Activated CD8-positive, alpha-beta memory T cell treated with anti-CD3 and anti-CD28 coated beads for 24 hours (primary cell): Measurements from ENCODE around the gene MRPL55.
A peak's percentile ranks its signal among the peaks of the same experiment; 100 is the strongest.

Source experiments
- DNase-seq: peaks from one replicate; pipeline ENCODE4 v3.0.0-alpha.2; 2020

MRPL55 gene

GRCh38 chr1:228098323-228098931 lies 10.7 kb downstream of the MRPL55 start:
- peak; percentile 54 for DNase-seq

GRCh38 chr1:228097333-228098081 lies 11.6 kb downstream of the MRPL55 start:
- peak; percentile 55 for DNase-seq

- peak; percentile 54 for DNase-seq
These were observed 12.4 kb downstream of the MRPL55 start for GRCh38 chr1:228096416-228097332.

DNA sequence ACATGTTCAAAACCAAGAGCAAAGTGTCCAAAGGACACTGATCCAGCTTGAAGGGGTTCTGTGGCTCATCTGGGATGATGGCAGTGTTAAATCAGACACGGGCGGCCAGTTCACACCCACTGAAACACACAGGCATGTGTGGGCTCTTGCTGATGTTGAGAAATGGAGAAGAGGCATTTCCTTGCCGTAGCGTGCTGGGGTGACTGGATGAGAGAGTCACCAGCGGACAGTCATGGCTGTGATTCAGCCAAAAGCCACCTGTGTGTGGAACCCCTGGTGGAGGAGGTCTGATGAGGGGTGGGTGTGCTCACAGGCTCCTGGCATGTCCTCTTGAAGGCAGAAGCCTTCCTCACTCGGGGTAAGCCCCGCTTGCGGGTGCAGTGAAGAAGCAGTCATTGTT lies 13.2 kb downstream of the MRPL55 start:
- DNase-seq = no peak

- peak; percentile 45 for DNase-seq
These were observed 13.9 kb downstream of the MRPL55 start for GRCh38 chr1:228095161-228095560.

DNA sequence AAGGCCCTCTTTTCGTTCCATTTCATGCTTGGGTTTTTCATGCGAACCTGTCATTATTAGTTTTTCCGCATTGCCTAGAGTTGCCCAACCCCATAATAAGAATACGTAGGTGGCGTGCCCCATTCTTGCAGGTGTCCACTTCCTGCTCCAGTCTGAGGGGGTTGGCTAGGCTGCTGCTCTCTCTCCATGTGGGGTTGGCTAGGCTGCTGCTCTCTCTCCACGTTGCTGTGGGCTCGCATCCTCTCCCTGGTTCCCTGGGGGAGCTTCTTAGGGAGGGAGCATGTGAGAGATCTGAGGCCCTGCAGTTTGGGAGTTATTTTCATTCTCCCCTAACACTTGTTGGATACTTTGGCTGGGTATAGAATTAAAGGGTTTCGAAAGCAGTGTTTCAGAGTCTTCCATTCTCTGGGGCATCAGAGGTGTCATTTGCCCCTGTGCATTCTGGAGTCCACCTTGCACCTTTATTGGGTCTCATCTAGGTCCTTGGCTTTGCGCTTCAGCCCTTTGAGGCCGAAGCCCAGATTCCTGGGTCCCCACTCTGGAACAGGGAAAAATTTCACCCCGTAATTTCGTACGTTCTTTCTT lies 14.6 kb downstream of the MRPL55 start:
- DNase-seq = no peak

DNA sequence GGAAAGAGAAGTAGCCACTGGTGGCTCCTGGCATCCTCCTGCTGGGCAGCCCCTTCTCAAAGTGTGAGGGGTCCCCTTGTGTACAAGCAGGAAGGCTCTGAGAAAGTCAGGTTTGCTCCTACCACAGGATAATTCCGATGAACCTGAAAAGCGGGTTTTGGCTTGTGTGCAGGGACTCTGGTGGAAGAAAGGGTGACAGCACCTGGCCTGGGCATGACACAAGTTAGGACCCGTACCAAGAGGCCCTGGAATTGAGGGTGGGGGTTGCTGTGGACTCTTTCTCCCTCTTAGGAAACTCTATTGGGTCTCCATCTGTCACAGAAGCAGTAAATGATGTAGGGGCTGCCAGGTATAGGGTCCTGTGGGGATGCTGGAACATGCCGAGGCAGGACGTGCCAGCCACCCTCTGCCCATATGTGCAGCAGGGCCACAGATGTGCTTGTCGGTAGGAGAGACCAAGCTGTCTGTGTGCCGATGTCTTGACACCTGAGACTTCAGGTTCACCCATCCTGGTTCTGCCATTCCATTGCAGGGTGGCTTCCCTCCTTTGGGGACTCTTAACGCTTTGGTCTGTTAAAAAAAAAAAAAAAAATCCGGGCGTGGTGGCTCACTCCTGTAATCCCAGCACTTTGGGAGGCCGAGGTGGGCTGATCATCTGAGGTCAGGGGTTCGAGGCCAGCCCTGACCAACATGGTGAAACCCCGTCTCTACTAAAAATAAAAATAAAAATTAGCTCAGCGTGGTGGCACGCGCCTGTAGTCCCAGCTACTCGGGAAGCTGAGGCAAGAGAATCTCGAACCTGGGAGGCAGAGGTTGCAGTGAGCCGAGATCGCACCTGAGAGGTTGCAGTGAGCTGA lies 15.8 kb downstream of the MRPL55 start:
- DNase-seq = peak; percentile 51

GRCh38 chr1:228092342-228093049 lies 16.6 kb downstream of the MRPL55 start:
- DNase-seq = no peak

- no peak for DNase-seq
These were observed 18.0 kb downstream of the MRPL55 start for GRCh38 chr1:228091084-228091483.

DNA sequence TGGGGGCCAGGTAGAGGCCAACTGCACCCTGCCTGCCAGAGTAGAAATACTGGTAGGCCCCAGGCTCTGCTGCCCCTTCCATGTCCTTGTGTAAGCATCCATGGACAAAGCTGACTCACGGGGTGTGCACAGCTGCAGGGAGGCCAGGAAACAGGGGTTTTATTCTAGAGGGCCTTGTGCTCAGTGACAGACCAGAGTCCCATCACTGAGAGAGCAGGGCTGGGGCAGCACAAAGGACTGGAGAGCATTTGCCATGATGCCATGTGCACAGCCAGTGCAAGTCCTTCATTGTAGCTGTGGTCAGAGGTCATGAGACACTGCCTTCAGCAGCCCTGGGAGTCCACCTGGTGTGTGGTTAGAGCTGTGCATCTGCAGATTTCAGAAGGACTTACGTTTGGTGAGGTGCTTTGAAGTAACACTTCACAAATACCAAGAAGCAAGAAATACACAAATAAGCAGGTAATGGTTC lies 18.5 kb downstream of the MRPL55 start:
- no peak for DNase-seq

DNA sequence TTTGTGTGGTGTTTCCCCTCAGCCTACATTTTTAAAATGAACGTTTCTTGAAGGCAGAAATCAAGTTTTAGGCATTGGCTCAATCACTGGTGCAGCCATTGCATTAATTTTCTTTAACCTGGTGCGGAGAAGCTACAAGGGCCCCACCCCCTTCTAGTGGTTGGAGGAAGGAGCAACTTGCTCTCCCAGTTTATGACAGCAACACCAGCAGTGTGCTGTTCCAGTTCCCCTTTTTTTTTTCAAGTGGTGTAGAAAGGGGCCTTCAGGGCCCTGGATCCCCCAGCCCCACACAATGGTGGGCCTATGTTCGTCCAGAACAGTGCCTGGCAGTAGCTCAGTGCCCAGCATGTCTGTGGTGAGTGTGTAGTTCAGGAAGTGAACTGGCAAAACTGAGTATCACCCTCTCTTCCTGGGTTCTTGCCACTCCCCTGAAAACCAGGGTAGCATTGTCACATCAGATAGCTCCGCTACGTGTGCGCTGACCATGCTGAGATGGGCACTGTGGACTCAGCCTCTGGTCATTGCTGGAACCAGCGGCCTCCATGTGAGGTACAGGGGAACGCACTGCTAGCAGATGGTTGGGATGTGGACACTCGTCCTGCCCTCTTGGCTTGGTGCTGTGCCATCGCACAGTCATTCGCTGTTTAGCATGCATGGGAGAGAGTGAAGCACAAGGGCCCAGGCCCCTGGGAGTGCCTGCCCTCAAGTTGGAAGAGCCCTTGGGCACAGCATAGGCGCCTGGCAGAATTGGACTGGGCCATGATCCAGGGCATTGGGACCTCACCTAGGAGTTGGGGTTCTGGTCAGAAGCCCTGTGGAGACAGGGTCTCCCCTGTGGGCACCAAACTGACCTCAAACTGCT lies 19.3 kb downstream of the MRPL55 start:
- DNase-seq = no peak

GRCh38 chr1:228088586-228089498 lies 20.3 kb downstream of the MRPL55 start:
- no peak for DNase-seq

GRCh38 chr1:228087771-228088251 lies 21.3 kb downstream of the MRPL55 start:
- DNase-seq = no peak

DNA sequence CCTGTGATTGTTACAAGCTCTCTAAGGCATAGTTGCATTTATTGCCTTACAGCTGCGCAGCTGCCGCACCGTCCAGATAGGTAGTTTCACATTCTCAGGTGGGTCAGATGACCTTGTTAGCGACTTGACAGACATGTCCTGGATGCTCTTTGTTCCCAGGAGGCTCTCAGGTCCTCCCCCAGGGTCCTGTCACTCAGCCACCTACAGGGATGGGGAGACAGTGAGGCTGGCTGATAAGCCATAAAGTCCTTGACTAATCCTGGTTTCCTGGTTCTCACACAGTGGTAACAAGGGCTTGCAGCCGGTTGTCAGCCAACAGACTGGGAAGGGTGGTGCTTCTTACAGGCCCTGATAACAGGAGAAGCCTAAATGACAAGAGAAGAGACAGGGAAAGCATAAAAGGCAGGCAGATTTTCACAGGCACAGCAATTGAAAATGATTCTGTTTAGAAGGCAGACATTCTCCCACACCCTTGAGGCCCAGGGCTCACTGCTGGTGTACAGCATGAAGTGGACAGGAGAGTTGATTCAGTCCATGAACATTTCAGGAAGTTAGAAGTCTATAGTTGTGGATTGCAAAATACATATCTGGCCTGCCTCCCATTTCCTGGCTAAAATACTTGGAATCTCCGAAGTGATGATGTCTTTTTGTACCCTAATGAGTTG lies 23.7 kb downstream of the MRPL55 start:
- DNase-seq = no peak

GRCh38 chr1:228084797-228085196 lies 24.3 kb downstream of the MRPL55 start:
- no peak for DNase-seq

- no peak for DNase-seq
These were observed 24.8 kb downstream of the MRPL55 start for GRCh38 chr1:228084325-228084724.

DNA sequence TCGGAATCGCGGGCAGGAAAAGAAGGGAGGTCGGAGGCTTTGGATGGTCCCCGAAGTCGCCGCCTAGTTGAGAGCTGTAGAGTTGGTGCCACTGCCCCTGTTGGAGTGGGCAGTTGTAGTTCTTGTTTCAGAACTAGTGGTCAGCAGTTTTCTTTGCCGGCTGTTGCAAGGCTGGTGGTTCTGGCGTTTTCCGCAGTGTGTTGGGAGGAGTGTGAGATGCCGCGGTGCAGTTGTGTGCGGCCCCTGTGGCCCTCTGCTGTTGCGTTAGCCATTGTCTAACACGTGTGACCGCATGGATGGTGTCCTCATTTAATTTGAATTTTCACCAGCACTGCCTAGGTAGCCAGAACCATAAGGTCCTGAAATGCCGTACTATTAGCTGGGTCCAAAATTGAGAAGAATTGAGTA lies 25.2 kb downstream of the MRPL55 start:
- no peak for DNase-seq
